GM19468 (cell line): Measurements from ENCODE around the gene TBC1D13.
"Not testable (repeated sequence)": the region's sequence is repeated elsewhere in the genome, so short reads cannot be mapped to it uniquely, and the experiment has no call there.

Experiments
- ATAC-seq: cut with Tn5 transposase; IDR thresholded peaks from one replicate; pipeline ENCODE4 v1.9.1; 2021; ENCODE audit warnings: mild to moderate bottlenecking, moderate library complexity, moderate number of reproducible peaks; ENCODE audit not compliant: unreplicated experiment; ENCODE audit errors: extremely low read depth

Gene TBC1D13

GRCh38 chr9:128786681-128787601 lies at the start of gene TBC1D13:
TBC1D13 (plus strand) TSS chr9:128787253; CDS start chr9:128787354, 101 bp downstream.
- ATAC-seq: peak; percentile 67

GRCh38 chr9:128742401-128742800 lies 44.7 kb upstream of the TBC1D13 start:
- ATAC-seq: no peak

- ATAC-seq: no peak
Observed at GRCh38 chr9:128743421-128743820, 43.6 kb upstream of the TBC1D13 start.

- no peak for ATAC-seq
Observed at GRCh38 chr9:128747241-128747640, 39.8 kb upstream of the TBC1D13 start.

- ATAC-seq: no peak
Observed at GRCh38 chr9:128750926-128751595, 36.0 kb upstream of the TBC1D13 start.

GRCh38 chr9:128753627-128754026 lies 33.4 kb upstream of the TBC1D13 start:
- no peak for ATAC-seq

- no peak for ATAC-seq
Observed at GRCh38 chr9:128757602-128758001, 29.5 kb upstream of the TBC1D13 start.

GRCh38 chr9:128762671-128763449 lies 24.2 kb upstream of the TBC1D13 start:
- no peak for ATAC-seq

GRCh38 chr9:128764361-128764760 lies 22.7 kb upstream of the TBC1D13 start:
- ATAC-seq: no peak

- ATAC-seq: no peak
Observed at GRCh38 chr9:128765499-128765898, 21.6 kb upstream of the TBC1D13 start.

GRCh38 chr9:128768606-128769005 lies 18.4 kb upstream of the TBC1D13 start:
- no peak for ATAC-seq

GRCh38 chr9:128770286-128771030 lies 16.6 kb upstream of the TBC1D13 start:
- ATAC-seq: no peak

- ATAC-seq: no peak
Observed at GRCh38 chr9:128771094-128771721, 15.8 kb upstream of the TBC1D13 start.

- ATAC-seq: peak; percentile 65
Observed at GRCh38 chr9:128771745-128772519, 15.1 kb upstream of the TBC1D13 start, which contains the start of gene ZER1. ZER1 (minus strand) TSS chr9:128771927; CDS start chr9:128755565, 16,362 bp downstream.

- ATAC-seq: no peak
Observed at GRCh38 chr9:128773049-128773448, 14.0 kb upstream of the TBC1D13 start.

- ATAC-seq: no peak
Observed at GRCh38 chr9:128774804-128775203, 12.2 kb upstream of the TBC1D13 start.

GRCh38 chr9:128780093-128780492 lies 7.0 kb upstream of the TBC1D13 start:
- not testable (repeated sequence) for ATAC-seq

GRCh38 chr9:128781187-128782070 lies 5.6 kb upstream of the TBC1D13 start:
- ATAC-seq: no peak
